ENCODE measurements around the gene TMEM179B.

DNA sequence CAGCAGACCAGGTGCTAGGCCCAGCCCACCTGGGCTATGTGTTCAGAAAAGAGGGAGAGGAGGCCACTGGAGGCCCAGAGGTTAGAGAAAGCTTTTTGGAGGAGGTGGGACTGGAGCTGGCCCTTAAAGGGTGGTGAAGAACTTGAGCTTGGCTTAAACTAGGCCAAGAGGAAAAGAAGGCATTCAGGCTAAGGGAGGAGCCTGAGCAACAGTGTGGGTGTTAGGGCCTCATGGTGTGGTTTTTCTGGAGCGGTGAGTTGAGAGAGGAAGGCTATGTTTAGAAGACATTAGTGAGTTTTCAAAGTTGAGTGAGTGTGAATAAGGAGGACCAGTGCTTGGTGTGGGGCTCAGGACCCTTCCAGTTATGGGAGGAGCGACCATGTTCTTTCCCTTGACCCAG is 9.8 kb upstream of the TMEM179B start:
- TF ChIP-seq, protein P1, sequence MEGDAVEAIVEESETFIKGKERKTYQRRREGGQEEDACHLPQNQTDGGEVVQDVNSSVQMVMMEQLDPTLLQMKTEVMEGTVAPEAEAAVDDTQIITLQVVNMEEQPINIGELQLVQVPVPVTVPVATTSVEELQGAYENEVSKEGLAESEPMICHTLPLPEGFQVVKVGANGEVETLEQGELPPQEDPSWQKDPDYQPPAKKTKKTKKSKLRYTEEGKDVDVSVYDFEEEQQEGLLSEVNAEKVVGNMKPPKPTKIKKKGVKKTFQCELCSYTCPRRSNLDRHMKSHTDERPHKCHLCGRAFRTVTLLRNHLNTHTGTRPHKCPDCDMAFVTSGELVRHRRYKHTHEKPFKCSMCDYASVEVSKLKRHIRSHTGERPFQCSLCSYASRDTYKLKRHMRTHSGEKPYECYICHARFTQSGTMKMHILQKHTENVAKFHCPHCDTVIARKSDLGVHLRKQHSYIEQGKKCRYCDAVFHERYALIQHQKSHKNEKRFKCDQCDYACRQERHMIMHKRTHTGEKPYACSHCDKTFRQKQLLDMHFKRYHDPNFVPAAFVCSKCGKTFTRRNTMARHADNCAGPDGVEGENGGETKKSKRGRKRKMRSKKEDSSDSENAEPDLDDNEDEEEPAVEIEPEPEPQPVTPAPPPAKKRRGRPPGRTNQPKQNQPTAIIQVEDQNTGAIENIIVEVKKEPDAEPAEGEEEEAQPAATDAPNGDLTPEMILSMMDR (IDR thresholded peaks at IDR 0.05 in 4 of 5, conservative IDR thresholded peaks at IDR 0.05 in 1 of 5), result no peak
- TF ChIP-seq POLR2A (IDR thresholded peaks at IDR 0.05), result no peak

All from gastrocnemius medialis (tissue), 4 donors.